GM12892 (cell line): ENCODE results near the gene EXD2.

Experiments
- POLR2A ChIP-seq: IDR thresholded peaks from 2 replicates; pipeline ENCODE4 v1.6.1; 2011; ENCODE audit warnings: low read depth, low read length, control low read depth
- POLR2AphosphoS5 ChIP-seq: IDR thresholded peaks from 2 replicates; pipeline ENCODE4 v1.6.1; 2011; ENCODE audit warnings: low read depth, low read length, control low read depth
- TAF1 ChIP-seq: IDR thresholded peaks from 2 replicates; pipeline ENCODE4 v1.6.1; 2011; ENCODE audit warnings: low read depth, mild to moderate bottlenecking, control low read depth, low read length, borderline replicate concordance

GRCh38 chr14:69152902-69153151 is 38.5 kb upstream of the EXD2 start, which contains the start of gene DCAF5:
- TF ChIP-seq POLR2AphosphoS5 (no peak), POLR2A (no peak; the same call in 1 of the 2 replicates), TAF1 (no peak)
